ENCODE data around the gene CHRND.

- TF ChIP-seq, protein P1, sequence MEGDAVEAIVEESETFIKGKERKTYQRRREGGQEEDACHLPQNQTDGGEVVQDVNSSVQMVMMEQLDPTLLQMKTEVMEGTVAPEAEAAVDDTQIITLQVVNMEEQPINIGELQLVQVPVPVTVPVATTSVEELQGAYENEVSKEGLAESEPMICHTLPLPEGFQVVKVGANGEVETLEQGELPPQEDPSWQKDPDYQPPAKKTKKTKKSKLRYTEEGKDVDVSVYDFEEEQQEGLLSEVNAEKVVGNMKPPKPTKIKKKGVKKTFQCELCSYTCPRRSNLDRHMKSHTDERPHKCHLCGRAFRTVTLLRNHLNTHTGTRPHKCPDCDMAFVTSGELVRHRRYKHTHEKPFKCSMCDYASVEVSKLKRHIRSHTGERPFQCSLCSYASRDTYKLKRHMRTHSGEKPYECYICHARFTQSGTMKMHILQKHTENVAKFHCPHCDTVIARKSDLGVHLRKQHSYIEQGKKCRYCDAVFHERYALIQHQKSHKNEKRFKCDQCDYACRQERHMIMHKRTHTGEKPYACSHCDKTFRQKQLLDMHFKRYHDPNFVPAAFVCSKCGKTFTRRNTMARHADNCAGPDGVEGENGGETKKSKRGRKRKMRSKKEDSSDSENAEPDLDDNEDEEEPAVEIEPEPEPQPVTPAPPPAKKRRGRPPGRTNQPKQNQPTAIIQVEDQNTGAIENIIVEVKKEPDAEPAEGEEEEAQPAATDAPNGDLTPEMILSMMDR (conservative IDR thresholded peaks at IDR 0.05), result no peak
- TF ChIP-seq EZH2 (IDR thresholded peaks at IDR 0.05; ENCODE audit: low read depth), result no peak
These were observed 51.9 kb downstream of the CHRND start for GRCh38 chr2:232577841-232578240.

Data from PC-9 (cell line).